DND-41 (cell line): ENCODE results near the gene PRKCA.

Experiments
- CTCF ChIP-seq: IDR thresholded peaks from 2 replicates; pipeline ENCODE4 v1.5.1; 2012; ENCODE audit warnings: borderline replicate concordance, low read length, moderate library complexity, mild to moderate bottlenecking; ENCODE audit not compliant: poor library complexity, severe bottlenecking; ENCODE audit errors: extremely low read depth
- EZH2 ChIP-seq: IDR thresholded peaks from 3 replicates; pipeline ENCODE4 v1.6.1; 2012; ENCODE audit warnings: borderline replicate concordance, low read depth, mild to moderate bottlenecking, moderate library complexity, low read length, inconsistent platforms; ENCODE audit not compliant: severe bottlenecking

- no peak for TF ChIP-seq CTCF
- no peak for TF ChIP-seq EZH2
These were observed 11.7 kb downstream of the PRKCA start for GRCh38 chr17:66313995-66314659.
